Karpas-422 (cell line): ENCODE measurements around the gene ARHGAP29. TPM values are rescaled to one million over a fixed set of nuclear protein-coding genes. Genes with fewer than 3 reads are reported as not detected.

Experiments
- DNase-seq: peaks from one replicate; pipeline ENCODE4 v3.0.0-alpha.2; 2015
- H2AFZ ChIP-seq: fragments of 200-600 bp; sonication (generic); 2 replicates; pipeline ENCODE4 v1.6.1; 2014; ENCODE audit warnings: antibody characterized with exemption, low read length, mixed read lengths
- H3K27ac ChIP-seq: fragments of 200-600 bp; sonication (generic); 2 replicates; pipeline ENCODE4 v1.5.1; 2014; ENCODE audit warnings: mild to moderate bottlenecking, low read length, moderate library complexity
- H3K27me3 ChIP-seq: fragments of 200-600 bp; sonication (generic); 2 replicates; pipeline ENCODE4 v1.6.1; 2014; ENCODE audit warnings: low read length, mixed read lengths
- H3K36me3 ChIP-seq: fragments of 200-600 bp; sonication (generic); 2 replicates; pipeline ENCODE4 v1.6.1; 2014; ENCODE audit warnings: low read length, mixed read lengths; ENCODE audit not compliant: insufficient read depth
- H3K4me1 ChIP-seq: fragments of 200-600 bp; sonication (generic); 2 replicates; pipeline ENCODE4 v1.6.1; 2014; ENCODE audit warnings: mild to moderate bottlenecking, low read length, mixed read lengths
- H3K4me2 ChIP-seq: fragments of 200-600 bp; sonication (generic); 2 replicates; pipeline ENCODE4 v1.6.1; 2014; ENCODE audit warnings: low read length, low read depth, mild to moderate bottlenecking; ENCODE audit not compliant: poor library complexity, severe bottlenecking
- H3K4me3 ChIP-seq: fragments of 200-600 bp; sonication (generic); 2 replicates; pipeline ENCODE4 v1.5.1; 2014; ENCODE audit warnings: mild to moderate bottlenecking, antibody characterized with exemption, low read length, mixed read lengths
- H3K79me2 ChIP-seq: fragments of 200-600 bp; sonication (generic); 2 replicates; pipeline ENCODE4 v1.6.1; 2014; ENCODE audit warnings: mild to moderate bottlenecking, low read length, mixed read lengths
- H3K9ac ChIP-seq: fragments of 200-600 bp; sonication (generic); 2 replicates; pipeline ENCODE4 v1.6.0; 2014; ENCODE audit warnings: low read length
- H3K9me2 ChIP-seq: fragments of 200-600 bp; sonication (generic), shearing (Covaris generic); replicated peaks from 2 replicates; pipeline ENCODE4 v1.6.0; 2014; ENCODE audit warnings: mild to moderate bottlenecking, low read length, moderate library complexity; ENCODE audit not compliant: insufficient read depth
- H3K9me3 ChIP-seq: fragments of 300-700, 200-600 bp; sonication (generic); 2 replicates; pipeline ENCODE4 v1.6.1; 2014; ENCODE audit warnings: low read length, mixed read lengths
- H4K20me1 ChIP-seq: fragments of 200-600 bp; sonication (generic); 2 replicates; pipeline ENCODE4 v1.6.1; 2014; ENCODE audit warnings: mild to moderate bottlenecking, antibody characterized with exemption, low read length, low read depth; ENCODE audit not compliant: insufficient read depth
- total RNA-seq: library from RNA; depleted of rRNA; stranded (reverse); fragments of >200 nt; shearing (Covaris generic); gene quantifications from 2 replicates; pipeline ENCODE4 v1.2.3, GENCODE V29; 2014; ENCODE audit warnings: low replicate concordance

The ARHGAP29 gene
- total RNA-seq, 1 experiment from 2014 or later = 0.48 TPM

GRCh38 chr1:94194079-94194865 is 43.1 kb downstream of the ARHGAP29 start:
- no peaks in the 10 kb centered on the region for H3K4me1 ChIP-seq
- no peaks in the 10 kb centered on the region for H3K36me3 ChIP-seq
- no peaks in the 10 kb centered on the region for H3K9me3 ChIP-seq
- H3K9me2 ChIP-seq = no peaks in the 10 kb centered on the region
- H3K27ac ChIP-seq = no peak overlapping the region
- no peak overlapping the region for H3K4me2 ChIP-seq
- H2AFZ ChIP-seq = no peak overlapping the region
- H3K79me2 ChIP-seq = no peaks in the 10 kb centered on the region
- H3K27me3 ChIP-seq = no peaks in the 10 kb centered on the region
- H3K9ac ChIP-seq = no peak overlapping the region
- no peak overlapping the region for H3K4me3 ChIP-seq
- H4K20me1 ChIP-seq = no peaks in the 10 kb centered on the region
- no peak for DNase-seq

- no peak for DNase-seq
- no peaks in the 10 kb centered on the region for H3K79me2 ChIP-seq
- no peaks in the 10 kb centered on the region for H3K9me3 ChIP-seq
Observed at GRCh38 chr1:94193128-94193527, 44.3 kb downstream of the ARHGAP29 start.

GRCh38 chr1:94191216-94191615 is 46.2 kb downstream of the ARHGAP29 start:
- H2AFZ ChIP-seq = no peak overlapping the region
- no peaks in the 10 kb centered on the region for H3K36me3 ChIP-seq
- no peaks in the 10 kb centered on the region for H3K79me2 ChIP-seq
- no peaks in the 10 kb centered on the region for H4K20me1 ChIP-seq
- H3K4me2 ChIP-seq = no peak overlapping the region
- H3K27ac ChIP-seq = no peak overlapping the region
- DNase-seq = no peak
- H3K9ac ChIP-seq = no peak overlapping the region
- H3K9me2 ChIP-seq = no peaks in the 10 kb centered on the region
- no peak overlapping the region for H3K4me3 ChIP-seq
- no peaks in the 10 kb centered on the region for H3K4me1 ChIP-seq
- no peaks in the 10 kb centered on the region for H3K27me3 ChIP-seq
- H3K9me3 ChIP-seq = no peaks in the 10 kb centered on the region

More at GRCh38 chr1:94193128-94193527, 44.3 kb downstream of the ARHGAP29 start:
- no peak overlapping the region for H2AFZ ChIP-seq
- H3K27me3 ChIP-seq = no peaks in the 10 kb centered on the region
- no peak overlapping the region for H3K4me2 ChIP-seq
- no peak overlapping the region for H3K4me3 ChIP-seq
- no peaks in the 10 kb centered on the region for H4K20me1 ChIP-seq
- no peaks in the 10 kb centered on the region for H3K36me3 ChIP-seq
- H3K4me1 ChIP-seq = no peaks in the 10 kb centered on the region
- H3K27ac ChIP-seq = no peak overlapping the region
- H3K9ac ChIP-seq = no peak overlapping the region
- no peaks in the 10 kb centered on the region for H3K9me2 ChIP-seq

GRCh38 chr1:94186946-94187345 is 50.4 kb downstream of the ARHGAP29 start:
- H3K9me2 ChIP-seq = no peaks in the 10 kb centered on the region
- no peak overlapping the region for H2AFZ ChIP-seq
- H3K4me1 ChIP-seq = no peaks in the 10 kb centered on the region
- DNase-seq = no peak
- no peaks in the 10 kb centered on the region for H3K36me3 ChIP-seq
- H3K9ac ChIP-seq = no peak overlapping the region
- no peak overlapping the region for H3K4me2 ChIP-seq
- H3K9me3 ChIP-seq = no peaks in the 10 kb centered on the region
- no peaks in the 10 kb centered on the region for H3K79me2 ChIP-seq
- H3K27me3 ChIP-seq = no peaks in the 10 kb centered on the region
- no peak overlapping the region for H3K27ac ChIP-seq
- H3K4me3 ChIP-seq = no peak overlapping the region
- H4K20me1 ChIP-seq = no peaks in the 10 kb centered on the region

- H3K79me2 ChIP-seq = no peaks in the 10 kb centered on the region
Observed at GRCh38 chr1:94183197-94183815, 54.1 kb downstream of the ARHGAP29 start.

GRCh38 chr1:94182191-94182590 is 55.2 kb downstream of the ARHGAP29 start:
- Histone ChIP-seq H3K9me3 (no peaks in the 10 kb centered on the region), H3K4me1 (no peaks in the 10 kb centered on the region), H3K4me3 (no peak overlapping the region), H3K9ac (no peak overlapping the region), H3K4me2 (no peak overlapping the region), H4K20me1 (no peaks in the 10 kb centered on the region), H3K79me2 (no peaks in the 10 kb centered on the region), H3K36me3 (no peaks in the 10 kb centered on the region), H3K9me2 (no peaks in the 10 kb centered on the region), H3K27ac (no peak overlapping the region), H2AFZ (no peak overlapping the region), H3K27me3 (no peaks in the 10 kb centered on the region)
- no peak for DNase-seq

More at GRCh38 chr1:94183197-94183815, 54.1 kb downstream of the ARHGAP29 start:
- Histone ChIP-seq H3K27me3 (no peaks in the 10 kb centered on the region), H3K4me1 (no peaks in the 10 kb centered on the region), H2AFZ (no peak overlapping the region), H3K27ac (no peak overlapping the region), H3K4me3 (no peak overlapping the region), H3K9ac (no peak overlapping the region), H4K20me1 (no peaks in the 10 kb centered on the region), H3K9me2 (no peaks in the 10 kb centered on the region), H3K36me3 (no peaks in the 10 kb centered on the region), H3K4me2 (no peak overlapping the region), H3K9me3 (no peaks in the 10 kb centered on the region)
- DNase-seq = no peak

GRCh38 chr1:94180650-94181049 is 56.7 kb downstream of the ARHGAP29 start:
- no peaks in the 10 kb centered on the region for H3K27me3 ChIP-seq
- no peak overlapping the region for H3K4me2 ChIP-seq
- no peak overlapping the region for H3K9ac ChIP-seq
- H2AFZ ChIP-seq = no peak overlapping the region
- H3K4me3 ChIP-seq = no peak overlapping the region
- no peaks in the 10 kb centered on the region for H3K79me2 ChIP-seq
- no peak for DNase-seq
- H3K9me3 ChIP-seq = no peaks in the 10 kb centered on the region
- no peaks in the 10 kb centered on the region for H3K36me3 ChIP-seq
- H3K27ac ChIP-seq = no peak overlapping the region
- H3K4me1 ChIP-seq = no peaks in the 10 kb centered on the region
- H4K20me1 ChIP-seq = no peaks in the 10 kb centered on the region
- H3K9me2 ChIP-seq = no peaks in the 10 kb centered on the region

- H4K20me1 ChIP-seq = no peaks in the 10 kb centered on the region
- H3K27ac ChIP-seq = no peak overlapping the region
- no peak overlapping the region for H2AFZ ChIP-seq
- H3K79me2 ChIP-seq = no peaks in the 10 kb centered on the region
- H3K4me2 ChIP-seq = no peak overlapping the region
- no peaks in the 10 kb centered on the region for H3K27me3 ChIP-seq
- no peak for DNase-seq
- H3K36me3 ChIP-seq = no peaks in the 10 kb centered on the region
- H3K4me1 ChIP-seq = no peaks in the 10 kb centered on the region
- no peaks in the 10 kb centered on the region for H3K9me3 ChIP-seq
- no peak overlapping the region for H3K4me3 ChIP-seq
- H3K9me2 ChIP-seq = no peaks in the 10 kb centered on the region
- H3K9ac ChIP-seq = no peak overlapping the region
Observed at GRCh38 chr1:94178901-94179300, 58.5 kb downstream of the ARHGAP29 start.
